HK-2 (cell line): ENCODE data around the gene MAP10.

ENCODE experiments used
- DNase-seq: peaks from one replicate; pipeline ENCODE4 v3.0.0-alpha.2; 2018; ENCODE audit not compliant: unreplicated experiment

MAP10 gene

GRCh38 chr1:232853994-232854797 lies 49.0 kb downstream of the MAP10 start:
- DNase-seq, result peak; percentile 53

- DNase-seq, result no peak
These were observed 49.6 kb downstream of the MAP10 start for GRCh38 chr1:232854798-232855159.

DNA sequence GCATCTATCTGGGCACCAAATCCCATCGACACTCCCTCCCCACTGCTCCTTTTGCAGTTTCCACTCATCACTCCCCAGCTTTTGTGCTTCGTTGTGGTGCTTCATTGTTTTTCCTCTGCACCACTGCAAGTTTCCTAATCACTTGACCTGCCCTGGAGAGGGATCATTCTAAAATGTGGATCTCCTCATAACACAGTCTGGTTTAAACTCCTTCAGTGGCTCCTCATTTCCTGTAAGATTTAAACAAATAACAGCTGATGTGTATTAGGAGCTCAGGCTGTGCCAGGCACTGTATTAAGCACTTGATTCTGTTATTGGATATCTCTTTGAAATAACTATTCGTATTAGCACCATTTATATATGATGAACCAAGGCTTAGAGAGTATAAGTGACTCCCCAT lies 51.3 kb downstream of the MAP10 start:
- DNase-seq, result no peak
